Measurements from ENCODE around the gene LAMTOR4. TPM values are rescaled to one million over a fixed set of nuclear protein-coding genes. Genes with fewer than 3 reads are reported as not detected.

LAMTOR4 gene
- total and polyA plus RNA-seq, 2 of the 13 experiments (the other 11 are each of a cell fraction or from before 2014, with no cell fraction given) = 115 to 118 TPM

DNA sequence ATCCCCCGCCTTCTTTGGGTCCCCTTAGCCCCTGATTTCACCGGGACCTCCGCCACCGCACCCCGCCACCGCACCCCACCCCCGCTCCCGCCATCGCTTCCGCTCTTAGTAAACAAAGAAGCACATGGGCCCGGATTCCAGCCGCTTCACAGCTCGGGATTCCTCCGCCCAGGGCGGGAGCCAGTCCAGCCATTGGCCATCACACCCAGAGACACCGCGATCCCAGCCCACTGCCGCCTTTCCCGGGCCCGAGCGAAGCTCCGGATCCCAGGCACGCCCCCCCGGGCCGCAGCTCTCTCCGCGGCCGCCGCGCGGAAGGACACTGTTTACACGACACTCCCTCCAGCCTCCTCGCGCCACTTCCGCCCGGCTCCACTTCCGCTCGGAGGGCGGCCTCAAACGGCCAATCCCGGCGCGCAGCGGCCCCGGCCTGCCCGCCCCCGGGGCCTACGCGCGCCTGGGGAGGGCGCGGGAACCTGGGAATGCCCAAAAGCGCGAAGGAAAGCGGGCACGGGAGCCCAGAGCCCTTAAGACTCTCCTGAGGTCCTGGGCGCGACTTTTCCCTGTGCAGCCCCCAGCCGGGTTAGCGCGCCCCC, 48.2 kb upstream of the LAMTOR4 start (continued):
- TF ChIP-seq, protein P1, sequence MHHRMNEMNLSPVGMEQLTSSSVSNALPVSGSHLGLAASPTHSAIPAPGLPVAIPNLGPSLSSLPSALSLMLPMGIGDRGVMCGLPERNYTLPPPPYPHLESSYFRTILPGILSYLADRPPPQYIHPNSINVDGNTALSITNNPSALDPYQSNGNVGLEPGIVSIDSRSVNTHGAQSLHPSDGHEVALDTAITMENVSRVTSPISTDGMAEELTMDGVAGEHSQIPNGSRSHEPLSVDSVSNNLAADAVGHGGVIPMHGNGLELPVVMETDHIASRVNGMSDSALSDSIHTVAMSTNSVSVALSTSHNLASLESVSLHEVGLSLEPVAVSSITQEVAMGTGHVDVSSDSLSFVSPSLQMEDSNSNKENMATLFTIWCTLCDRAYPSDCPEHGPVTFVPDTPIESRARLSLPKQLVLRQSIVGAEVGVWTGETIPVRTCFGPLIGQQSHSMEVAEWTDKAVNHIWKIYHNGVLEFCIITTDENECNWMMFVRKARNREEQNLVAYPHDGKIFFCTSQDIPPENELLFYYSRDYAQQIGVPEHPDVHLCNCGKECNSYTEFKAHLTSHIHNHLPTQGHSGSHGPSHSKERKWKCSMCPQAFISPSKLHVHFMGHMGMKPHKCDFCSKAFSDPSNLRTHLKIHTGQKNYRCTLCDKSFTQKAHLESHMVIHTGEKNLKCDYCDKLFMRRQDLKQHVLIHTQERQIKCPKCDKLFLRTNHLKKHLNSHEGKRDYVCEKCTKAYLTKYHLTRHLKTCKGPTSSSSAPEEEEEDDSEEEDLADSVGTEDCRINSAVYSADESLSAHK (CRISPR knock-in tag; IDR thresholded peaks at IDR 0.05; ENCODE audit: borderline replicate concordance) = no peak
- TF ChIP-seq DNMT3B (CRISPR knock-in tag; conservative IDR thresholded peaks at IDR 0.05) = 0 out of 2 replicates have a peak, but pooled peaks have one; percentile 42
- peak; percentile 74 for TF ChIP-seq ZNF605 (CRISPR knock-in tag; IDR thresholded peaks at IDR 0.05)
- no peak for TF ChIP-seq ATM (IDR thresholded peaks at IDR 0.05; ENCODE audit: borderline replicate concordance)
- TF ChIP-seq, protein P2, sequence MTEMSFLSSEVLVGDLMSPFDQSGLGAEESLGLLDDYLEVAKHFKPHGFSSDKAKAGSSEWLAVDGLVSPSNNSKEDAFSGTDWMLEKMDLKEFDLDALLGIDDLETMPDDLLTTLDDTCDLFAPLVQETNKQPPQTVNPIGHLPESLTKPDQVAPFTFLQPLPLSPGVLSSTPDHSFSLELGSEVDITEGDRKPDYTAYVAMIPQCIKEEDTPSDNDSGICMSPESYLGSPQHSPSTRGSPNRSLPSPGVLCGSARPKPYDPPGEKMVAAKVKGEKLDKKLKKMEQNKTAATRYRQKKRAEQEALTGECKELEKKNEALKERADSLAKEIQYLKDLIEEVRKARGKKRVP (CRISPR knock-in tag; IDR thresholded peaks at IDR 0.05) = no peak
- TF ChIP-seq NONO (IDR thresholded peaks at IDR 0.05) = no peak
- TF ChIP-seq NONO (CRISPR knock-in tag; conservative IDR thresholded peaks at IDR 0.05) = peak; percentile 16; the same call in 1 of the 2 replicates
- no peak for TF ChIP-seq ZBTB21 (CRISPR knock-in tag; IDR thresholded peaks at IDR 0.05)
- no peak for TF ChIP-seq PTBP1 (IDR thresholded peaks at IDR 0.05; ENCODE audit: low read depth, low read length, poor library complexity, severe bottlenecking)
- peak; percentile 75 for TF ChIP-seq ZFX (CRISPR knock-in tag; IDR thresholded peaks at IDR 0.05; ENCODE audit: low read depth)
- TF ChIP-seq, protein P3, sequence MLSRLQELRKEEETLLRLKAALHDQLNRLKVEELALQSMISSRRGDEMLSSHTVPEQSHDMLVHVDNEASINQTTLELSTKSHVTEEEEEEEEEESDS (CRISPR knock-in tag; IDR thresholded peaks at IDR 0.05; ENCODE audit: borderline replicate concordance) = no peak
- peak; percentile 85; the same call in 1 of the 2 replicates for TF ChIP-seq ZNF564 (CRISPR knock-in tag; IDR thresholded peaks at IDR 0.05)
- TF ChIP-seq RBAK (CRISPR knock-in tag; IDR thresholded peaks at IDR 0.05) = no peak
- no peak for TF ChIP-seq MED8 (CRISPR knock-in tag; IDR thresholded peaks at IDR 0.05; ENCODE audit: insufficient replicate concordance)
- no peak for TF ChIP-seq NAIF1 (CRISPR knock-in tag; IDR thresholded peaks at IDR 0.05; ENCODE audit: borderline replicate concordance)
- no peak for TF ChIP-seq LCORL (IDR thresholded peaks at IDR 0.05)
- TF ChIP-seq LCORL (CRISPR knock-in tag; IDR thresholded peaks at IDR 0.05) = peak; percentile 76
- TF ChIP-seq ISX (CRISPR knock-in tag; conservative IDR thresholded peaks at IDR 0.05) = no peak
- 0 out of 2 replicates have a peak, but pooled peaks have one; percentile 63 for TF ChIP-seq ZNF670 (CRISPR knock-in tag; IDR thresholded peaks at IDR 0.05; ENCODE audit: borderline replicate concordance)
- no peak for TF ChIP-seq DNMT1 (CRISPR knock-in tag; IDR thresholded peaks at IDR 0.05)
- TF ChIP-seq, protein P4, sequence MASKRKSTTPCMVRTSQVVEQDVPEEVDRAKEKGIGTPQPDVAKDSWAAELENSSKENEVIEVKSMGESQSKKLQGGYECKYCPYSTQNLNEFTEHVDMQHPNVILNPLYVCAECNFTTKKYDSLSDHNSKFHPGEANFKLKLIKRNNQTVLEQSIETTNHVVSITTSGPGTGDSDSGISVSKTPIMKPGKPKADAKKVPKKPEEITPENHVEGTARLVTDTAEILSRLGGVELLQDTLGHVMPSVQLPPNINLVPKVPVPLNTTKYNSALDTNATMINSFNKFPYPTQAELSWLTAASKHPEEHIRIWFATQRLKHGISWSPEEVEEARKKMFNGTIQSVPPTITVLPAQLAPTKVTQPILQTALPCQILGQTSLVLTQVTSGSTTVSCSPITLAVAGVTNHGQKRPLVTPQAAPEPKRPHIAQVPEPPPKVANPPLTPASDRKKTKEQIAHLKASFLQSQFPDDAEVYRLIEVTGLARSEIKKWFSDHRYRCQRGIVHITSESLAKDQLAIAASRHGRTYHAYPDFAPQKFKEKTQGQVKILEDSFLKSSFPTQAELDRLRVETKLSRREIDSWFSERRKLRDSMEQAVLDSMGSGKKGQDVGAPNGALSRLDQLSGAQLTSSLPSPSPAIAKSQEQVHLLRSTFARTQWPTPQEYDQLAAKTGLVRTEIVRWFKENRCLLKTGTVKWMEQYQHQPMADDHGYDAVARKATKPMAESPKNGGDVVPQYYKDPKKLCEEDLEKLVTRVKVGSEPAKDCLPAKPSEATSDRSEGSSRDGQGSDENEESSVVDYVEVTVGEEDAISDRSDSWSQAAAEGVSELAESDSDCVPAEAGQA (IDR thresholded peaks at IDR 0.05; ENCODE audit: low read depth) = peak; percentile 80
- TF ChIP-seq, protein P4 (CRISPR knock-in tag; IDR thresholded peaks at IDR 0.05; ENCODE audit: borderline replicate concordance) = no peak
